Measurements from ENCODE around the gene PAM.

DNA sequence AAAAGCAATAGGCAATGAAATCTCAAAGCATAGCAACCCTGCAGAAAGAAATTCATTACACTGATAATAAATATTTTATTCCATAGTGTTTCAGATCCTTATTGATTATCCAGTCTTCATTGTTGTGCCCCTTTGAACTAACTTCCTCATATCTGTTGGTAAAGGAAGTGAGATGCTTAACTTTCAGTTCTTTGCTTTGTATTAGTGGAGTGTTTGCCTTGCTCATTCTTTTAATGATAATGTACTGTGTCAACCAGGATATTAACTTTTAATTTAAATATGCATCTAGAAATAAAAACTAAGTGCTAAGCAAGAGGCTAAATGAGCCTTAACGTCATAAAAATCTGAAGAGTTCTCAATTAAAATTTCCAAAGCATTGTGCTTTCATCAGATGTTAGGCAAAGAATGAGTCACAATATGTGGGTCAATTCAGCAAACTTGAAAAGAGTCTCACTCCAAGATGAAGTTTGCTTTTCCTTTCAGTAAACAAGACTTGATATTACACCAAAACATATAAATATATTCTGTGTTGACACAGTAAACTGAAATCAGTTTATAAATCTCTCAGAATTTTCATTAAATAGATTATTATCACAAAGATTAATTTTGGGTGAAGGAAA lies 258.9 kb downstream of the PAM start:
- TF ChIP-seq SUZ12 (IDR thresholded peaks at IDR 0.05; ENCODE audit: extremely low read depth, insufficient read depth, insufficient read length) = no peak
- TF ChIP-seq ZNF274 (IDR thresholded peaks at IDR 0.05; ENCODE audit: low read depth, low read length) = no peak
- no peak for TF ChIP-seq YY1 (IDR thresholded peaks at IDR 0.05; ENCODE audit: insufficient read depth, insufficient read length)
